HEK293T (cell line): Measurements from ENCODE around the gene FHIT.

ENCODE experiments used
- ELF4 ChIP-seq: fragments of 450-650 bp; IDR thresholded peaks from 2 replicates; pipeline ENCODE4 v1.6.1; 2017; ENCODE audit warnings: antibody characterized with exemption
- FOXA1 ChIP-seq: fragments of 450-650 bp; IDR thresholded peaks from 2 replicates; pipeline ENCODE4 v1.6.1; 2016; ENCODE audit warnings: mild to moderate bottlenecking
- FOXM1 ChIP-seq: fragments of 450-650 bp; IDR thresholded peaks from 2 replicates; pipeline ENCODE4 v1.6.1; 2017; ENCODE audit warnings: mild to moderate bottlenecking, borderline replicate concordance
- NFRKB ChIP-seq: fragments of 450-650 bp; IDR thresholded peaks from 2 replicates; pipeline ENCODE4 v1.6.1; 2016; ENCODE audit warnings: mild to moderate bottlenecking, moderate library complexity
- PKNOX1 ChIP-seq: fragments of 450-650 bp; IDR thresholded peaks from 2 replicates; pipeline ENCODE4 v1.6.1; 2016
- SP1 ChIP-seq: fragments of 450-650 bp; IDR thresholded peaks from 2 replicates; pipeline ENCODE4 v1.6.1; 2017
- SUZ12 ChIP-seq: fragments of 450-650 bp; IDR thresholded peaks from 2 replicates; pipeline ENCODE4 v1.6.1; 2016; ENCODE audit warnings: mild to moderate bottlenecking

- TF ChIP-seq SP1: no peak
- no peak for TF ChIP-seq PKNOX1
- no peak for TF ChIP-seq ELF4
- no peak for TF ChIP-seq SUZ12
- TF ChIP-seq FOXA1: no peak
- no peak for TF ChIP-seq NFRKB
- TF ChIP-seq FOXM1: no peak
Measured at GRCh38 chr3:60775985-60776384, 475.3 kb downstream of the FHIT start.
